IPS DF 6.9 (cell line): ENCODE results near the gene USP44.

Experiments
- DNase-seq: peaks from one replicate; pipeline ENCODE4 v3.0.0-alpha.2; 2013; ENCODE audit warnings: low read depth, low spot score
- H3K27ac ChIP-seq: one replicate; pipeline ENCODE4 v1.5.1; 2013; ENCODE audit warnings: low read length, control low read depth
- H3K27me3 ChIP-seq: 2 replicates; pipeline ENCODE4 v1.6.1; 2013; ENCODE audit warnings: mild to moderate bottlenecking, low read length; ENCODE audit not compliant: control insufficient read depth, insufficient read depth
- H3K36me3 ChIP-seq: 2 replicates; pipeline ENCODE4 v1.6.1; 2013; ENCODE audit warnings: low read length; ENCODE audit not compliant: control insufficient read depth, insufficient read depth
- H3K4me1 ChIP-seq: 2 replicates; pipeline ENCODE4 v1.6.1; 2013; ENCODE audit warnings: low read length; ENCODE audit not compliant: control insufficient read depth, insufficient read depth
- H3K4me3 ChIP-seq: 2 replicates; pipeline ENCODE4 v1.5.1; 2013; ENCODE audit warnings: mild to moderate bottlenecking, low read length
- H3K9me3 ChIP-seq: 2 replicates; pipeline ENCODE4 v1.6.1; 2013; ENCODE audit warnings: low read length, inconsistent platforms; ENCODE audit not compliant: control insufficient read depth, insufficient read depth
- WGBS: extraction: QIAGEN DNeasy Blood & Tissue Kit; methylation state at CpG from one replicate; pipeline ENCODE4 v1.1.7; 2013; ENCODE audit warnings: mixed read lengths, missing lambda C conversion rate; ENCODE audit not compliant: insufficient read length, insufficient coverage; 5-methylcytosine and 5-hydroxymethylcytosine counted together

The USP44 gene

GRCh38 chr12:95538006-95538405, 13.3 kb downstream of the USP44 start:
- Histone ChIP-seq H3K27me3 (no peaks in the 10 kb centered on the region), H3K36me3 (peaks cover 11% of the 10 kb centered on the region; the same call in 1 of the 2 replicates), H3K4me1 (peaks cover 6% of the 10 kb centered on the region), H3K27ac (no peak overlapping the region), H3K4me3 (no peak overlapping the region), H3K9me3 (no peaks in the 10 kb centered on the region)
- no CpG with 5 or more reads among the region's 4 CpGs for WGBS
- no peak for DNase-seq

- WGBS: no CpG with 5 or more reads among the region's 4 CpGs
- no peak for DNase-seq
- no peaks in the 10 kb centered on the region for H3K27me3 ChIP-seq
- H3K36me3 ChIP-seq: peaks cover 16% of the 10 kb centered on the region; the same call in 1 of the 2 replicates
- H3K27ac ChIP-seq: no peak overlapping the region
- no peaks in the 10 kb centered on the region for H3K9me3 ChIP-seq
- peaks cover 4% of the 10 kb centered on the region for H3K4me1 ChIP-seq
- H3K4me3 ChIP-seq: no peak overlapping the region
Observed at GRCh38 chr12:95533985-95534384, 17.3 kb downstream of the USP44 start.

- DNase-seq: no peak
- no CpG with 5 or more reads among the region's 5 CpGs for WGBS
- Histone ChIP-seq H3K36me3 (peaks cover 16% of the 10 kb centered on the region; the same call in 1 of the 2 replicates), H3K9me3 (no peaks in the 10 kb centered on the region), H3K4me1 (peaks cover 4% of the 10 kb centered on the region), H3K27ac (no peak overlapping the region), H3K27me3 (no peaks in the 10 kb centered on the region), H3K4me3 (no peak overlapping the region)
Observed at GRCh38 chr12:95532851-95533250, 18.4 kb downstream of the USP44 start.

- DNase-seq: no peak
Observed at GRCh38 chr12:95529693-95530225, 21.5 kb downstream of the USP44 start.

GRCh38 chr12:95528431-95528830, 22.8 kb downstream of the USP44 start:
- Histone ChIP-seq H3K27ac (no peak overlapping the region), H3K36me3 (peaks cover 17% of the 10 kb centered on the region; the same call in 1 of the 2 replicates), H3K27me3 (no peaks in the 10 kb centered on the region), H3K4me3 (no peak overlapping the region), H3K9me3 (no peaks in the 10 kb centered on the region), H3K4me1 (no peaks in the 10 kb centered on the region; the same call in 1 of the 2 replicates)
- no CpG with 5 or more reads among the region's 4 CpGs for WGBS
- no peak for DNase-seq

More at GRCh38 chr12:95529693-95530225, 21.5 kb downstream of the USP44 start:
- Histone ChIP-seq H3K36me3 (peaks cover 16% of the 10 kb centered on the region; the same call in 1 of the 2 replicates), H3K4me1 (peaks cover 2% of the 10 kb centered on the region; the same call in 1 of the 2 replicates), H3K4me3 (no peak overlapping the region), H3K27ac (no peak overlapping the region), H3K9me3 (no peaks in the 10 kb centered on the region), H3K27me3 (no peaks in the 10 kb centered on the region)
- no CpG with 5 or more reads among the region's 4 CpGs for WGBS

- Histone ChIP-seq H3K27me3 (no peaks in the 10 kb centered on the region), H3K4me1 (no peaks in the 10 kb centered on the region; the same call in 1 of the 2 replicates)
- no peak for DNase-seq
Observed at GRCh38 chr12:95522692-95523091, 28.6 kb downstream of the USP44 start.

GRCh38 chr12:95520816-95521215, 30.5 kb downstream of the USP44 start:
- no peaks in the 10 kb centered on the region; the same call in 1 of the 2 replicates for H3K4me1 ChIP-seq
- no CpG with 5 or more reads among the region's 6 CpGs for WGBS
- no peak overlapping the region for H3K27ac ChIP-seq
- peaks cover 23% of the 10 kb centered on the region; the same call in 1 of the 2 replicates for H3K36me3 ChIP-seq
- no peaks in the 10 kb centered on the region for H3K9me3 ChIP-seq
- no peak overlapping the region for H3K4me3 ChIP-seq
- no peak for DNase-seq
- H3K27me3 ChIP-seq: no peaks in the 10 kb centered on the region

More at GRCh38 chr12:95522692-95523091, 28.6 kb downstream of the USP44 start:
- no peak overlapping the region for H3K4me3 ChIP-seq
- no CpG with 5 or more reads among the region's 8 CpGs for WGBS
- H3K36me3 ChIP-seq: peaks cover 24% of the 10 kb centered on the region; the same call in 1 of the 2 replicates
- H3K27ac ChIP-seq: no peak overlapping the region
- H3K9me3 ChIP-seq: no peaks in the 10 kb centered on the region

- DNase-seq: no peak
- peaks cover 17% of the 10 kb centered on the region; the same call in 1 of the 2 replicates for H3K36me3 ChIP-seq
- no peak overlapping the region for H3K27ac ChIP-seq
Observed at GRCh38 chr12:95518944-95519343, 32.3 kb downstream of the USP44 start.

GRCh38 chr12:95517246-95517645, 34.0 kb downstream of the USP44 start:
- peaks cover 14% of the 10 kb centered on the region; the same call in 1 of the 2 replicates for H3K36me3 ChIP-seq
- no peak overlapping the region for H3K27ac ChIP-seq
- DNase-seq: no peak

More at GRCh38 chr12:95518944-95519343, 32.3 kb downstream of the USP44 start:
- Histone ChIP-seq H3K4me1 (no peaks in the 10 kb centered on the region; the same call in 1 of the 2 replicates), H3K4me3 (no peak overlapping the region), H3K27me3 (no peaks in the 10 kb centered on the region), H3K9me3 (no peaks in the 10 kb centered on the region)

GRCh38 chr12:95516757-95517156, 34.5 kb downstream of the USP44 start:
- Histone ChIP-seq H3K36me3 (peaks cover 16% of the 10 kb centered on the region; the same call in 1 of the 2 replicates), H3K4me3 (no peak overlapping the region), H3K9me3 (no peaks in the 10 kb centered on the region), H3K4me1 (no peaks in the 10 kb centered on the region), H3K27me3 (no peaks in the 10 kb centered on the region), H3K27ac (no peak overlapping the region)
- DNase-seq: no peak

More at GRCh38 chr12:95517246-95517645, 34.0 kb downstream of the USP44 start:
- Histone ChIP-seq H3K4me1 (no peaks in the 10 kb centered on the region), H3K4me3 (no peak overlapping the region), H3K27me3 (no peaks in the 10 kb centered on the region), H3K9me3 (no peaks in the 10 kb centered on the region)

GRCh38 chr12:95515197-95515596, 36.1 kb downstream of the USP44 start:
- Histone ChIP-seq H3K36me3 (peaks cover 10% of the 10 kb centered on the region; the same call in 1 of the 2 replicates), H3K4me3 (no peak overlapping the region), H3K9me3 (no peaks in the 10 kb centered on the region), H3K27me3 (no peaks in the 10 kb centered on the region), H3K27ac (no peak overlapping the region), H3K4me1 (no peaks in the 10 kb centered on the region)
- DNase-seq: no peak
- WGBS: no CpG with 5 or more reads among the region's 3 CpGs
